Fibroblast of skin of left quadriceps (primary cell): ENCODE results near the gene FANCC.

Experiments
- DNase-seq, 2 experiments: peaks; one replicate each; pipeline ENCODE4 v3.0.0-alpha.2; 2013; ENCODE audit warnings: low read depth in 2 of 2

FANCC gene

DNA sequence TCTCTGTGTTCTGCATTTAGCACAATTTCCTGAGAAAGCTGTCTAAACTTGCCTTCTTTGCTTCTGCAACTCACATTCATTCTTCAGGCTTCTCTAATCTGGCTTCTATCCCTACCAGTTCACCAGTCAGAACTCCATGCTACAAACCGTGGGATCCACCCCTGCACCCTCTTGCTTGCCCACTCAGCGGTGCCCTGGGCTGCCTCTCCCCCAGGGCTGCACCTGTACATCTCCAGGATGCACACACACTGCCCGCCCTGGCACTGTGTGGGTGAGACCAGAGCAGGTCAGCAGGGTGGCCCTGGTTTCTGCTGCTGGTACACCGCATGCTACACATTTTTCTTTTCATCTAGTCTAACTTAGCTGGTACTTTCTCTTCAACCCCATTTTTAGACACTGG, 127.1 kb downstream of the FANCC start:
- no peak for DNase-seq

GRCh38 chr9:95189251-95190098, 128.0 kb downstream of the FANCC start:
- DNase-seq = no peak

- no peak for DNase-seq
These were observed 129.1 kb downstream of the FANCC start for GRCh38 chr9:95188459-95188858.

GRCh38 chr9:95185956-95186355, 131.6 kb downstream of the FANCC start:
- no peak for DNase-seq

DNA sequence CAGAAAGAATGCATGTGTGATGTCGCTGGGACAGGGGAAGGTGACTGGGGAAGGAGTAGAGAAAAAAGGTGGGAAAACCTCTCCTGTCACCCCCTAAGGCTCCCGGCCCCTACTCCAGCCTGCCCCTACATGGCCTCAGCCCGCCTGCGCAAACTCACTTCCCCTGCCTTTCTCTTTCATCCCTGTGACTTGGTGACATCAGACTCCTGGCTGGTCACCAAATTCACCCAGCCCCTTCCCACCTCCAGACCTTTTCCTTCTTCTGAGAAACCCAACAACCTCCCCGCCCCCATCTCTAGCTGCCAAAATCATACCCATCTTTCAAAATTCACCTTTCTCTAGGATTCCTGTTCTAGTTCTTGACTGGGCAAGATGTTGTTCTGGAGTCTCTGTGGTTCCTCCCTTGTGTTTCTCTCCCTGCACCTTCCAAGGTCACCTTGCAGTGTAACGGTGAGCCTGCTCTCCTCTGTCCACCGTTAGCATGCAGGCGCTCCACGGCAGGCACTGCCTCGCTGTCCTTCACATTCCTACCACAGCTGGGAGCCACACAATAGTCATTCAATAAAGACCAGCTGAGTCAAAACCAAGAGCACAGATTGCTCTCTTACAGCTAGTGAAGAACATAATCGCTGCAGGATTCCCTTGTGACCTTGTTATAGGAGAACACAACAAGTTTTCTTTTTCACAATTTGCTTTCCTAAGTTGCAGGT, 134.5 kb downstream of the FANCC start:
- DNase-seq = no peak

- DNase-seq = no peak
These were observed 135.7 kb downstream of the FANCC start for GRCh38 chr9:95181835-95182234.

DNA sequence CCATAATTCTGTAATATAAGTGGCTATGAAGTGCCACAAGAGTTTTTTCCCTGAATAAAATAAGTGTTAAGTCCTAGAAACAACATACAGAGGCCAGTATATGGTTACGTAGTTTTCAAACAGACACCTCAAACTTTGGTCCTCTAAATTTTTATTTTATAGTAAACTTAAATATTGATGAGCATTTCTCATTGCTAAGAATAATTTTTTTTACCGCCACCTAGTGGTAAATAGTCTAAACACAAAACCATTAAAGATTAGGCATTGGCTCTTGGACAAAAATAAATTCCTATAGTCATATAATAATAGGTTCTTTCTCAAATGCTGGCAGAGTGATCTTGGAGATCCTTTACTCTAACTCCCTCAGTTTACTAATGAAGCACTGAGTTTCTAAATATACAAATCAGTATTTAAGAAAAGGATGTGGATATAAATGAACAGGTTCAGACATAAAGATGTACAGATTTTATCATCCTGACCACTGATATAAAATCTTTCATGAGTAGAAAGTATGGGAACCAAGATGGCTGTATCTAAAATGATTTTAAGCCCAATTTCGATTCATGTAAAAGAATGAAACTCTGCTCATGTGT, 136.2 kb downstream of the FANCC start:
- no peak for DNase-seq

DNA sequence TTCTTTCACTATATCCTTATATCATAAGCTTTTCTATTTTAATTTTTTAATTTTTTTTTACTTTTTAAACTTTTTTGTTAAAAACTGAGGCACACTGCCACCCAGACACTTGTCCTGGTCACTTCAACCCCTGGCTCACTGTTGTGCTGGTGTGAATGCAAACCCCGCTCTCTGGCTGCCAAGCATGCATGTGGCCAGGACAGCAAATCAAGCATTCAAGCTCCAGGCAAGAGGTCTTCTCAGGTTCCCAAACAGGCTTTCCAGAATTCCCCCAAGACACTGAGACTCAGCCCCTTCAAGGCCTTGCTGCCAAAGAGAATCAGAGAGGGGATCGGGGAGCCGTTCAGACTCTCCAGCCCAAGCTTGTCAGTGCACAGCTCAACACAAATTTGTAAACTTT, 139.9 kb downstream of the FANCC start:
- no peak for DNase-seq

- no peak for DNase-seq
These were observed 140.7 kb downstream of the FANCC start for GRCh38 chr9:95176755-95177319.

- DNase-seq = no peak
These were observed 142.0 kb downstream of the FANCC start for GRCh38 chr9:95175523-95175922.

DNA sequence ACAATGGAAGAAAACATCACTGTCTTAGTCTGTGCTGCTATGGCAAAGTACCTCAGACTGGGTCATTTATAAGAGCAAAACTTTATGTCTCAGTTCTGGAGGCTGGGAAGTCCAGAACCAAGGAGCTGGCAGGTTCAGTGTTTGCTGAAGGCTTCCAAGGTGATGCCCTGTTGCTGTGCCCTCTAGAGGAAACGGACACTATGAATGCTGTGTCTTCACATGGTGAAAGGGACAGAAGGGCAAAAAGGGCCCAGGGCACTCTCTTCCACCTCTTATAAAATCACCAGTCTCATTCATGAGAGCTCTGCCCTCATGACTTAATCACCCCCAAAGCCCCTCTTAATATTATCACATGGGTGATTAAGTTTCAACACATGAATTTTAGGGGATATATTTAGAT, 143.5 kb downstream of the FANCC start:
- DNase-seq = no peak

GRCh38 chr9:95171596-95171995, 145.9 kb downstream of the FANCC start:
- DNase-seq = no peak

DNA sequence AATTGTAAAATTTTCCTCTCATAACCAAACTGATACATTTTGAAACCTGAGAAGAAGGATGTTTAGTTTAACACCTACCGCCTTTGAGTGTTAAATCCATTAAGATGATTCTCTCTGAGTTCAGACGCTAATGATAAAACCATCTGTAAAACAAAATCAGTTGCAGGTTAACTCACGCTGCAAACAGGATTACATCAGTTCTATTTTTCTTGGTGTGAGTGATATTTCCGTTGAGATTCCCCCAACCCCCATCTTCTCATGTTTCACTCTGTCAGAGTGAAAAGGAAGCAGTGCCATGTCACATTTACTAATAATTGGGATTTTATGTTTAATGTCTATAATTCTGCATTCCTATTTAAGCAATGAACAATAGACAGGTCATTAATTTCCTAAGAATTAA, 146.5 kb downstream of the FANCC start:
- peak in 1 of 2 experiments; percentile 36 for DNase-seq

- DNase-seq = peak; percentile 83
These were observed 149.5 kb downstream of the FANCC start for GRCh38 chr9:95167998-95168397.

GRCh38 chr9:95165004-95165403, 152.5 kb downstream of the FANCC start:
- DNase-seq = no peak

DNA sequence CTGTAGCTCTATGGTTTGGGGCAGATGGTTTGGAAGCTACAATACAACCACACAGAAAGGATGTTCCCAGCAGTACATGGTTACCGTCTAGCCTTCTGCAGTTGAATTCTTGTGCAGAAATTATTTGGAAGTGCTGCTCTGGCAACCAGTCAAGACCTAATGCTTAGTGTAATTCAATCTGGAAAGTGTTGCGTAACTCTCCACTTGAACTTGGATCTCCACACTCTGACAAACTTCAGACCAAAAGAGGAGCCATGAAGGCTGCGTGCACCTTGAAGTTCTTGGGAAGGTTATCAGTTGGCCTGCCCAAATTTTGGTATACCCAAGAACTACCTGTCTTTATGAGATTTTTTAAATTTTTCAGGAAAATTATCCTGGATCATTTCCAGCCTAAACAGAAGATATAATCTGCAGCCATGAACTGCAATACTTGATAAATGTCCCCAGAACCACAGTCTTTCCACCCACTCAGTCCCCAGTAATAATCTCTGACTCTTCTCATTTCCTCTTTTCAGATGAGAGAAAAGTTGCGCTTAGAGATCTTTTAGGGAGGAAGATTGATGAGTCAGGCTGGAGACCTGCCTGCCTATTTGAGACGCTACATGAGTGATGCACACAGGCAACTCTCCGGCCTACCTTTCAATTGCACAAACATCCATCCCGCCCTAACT, 159.9 kb downstream of the FANCC start:
- peak; percentile 91 to 92 for DNase-seq

DNA sequence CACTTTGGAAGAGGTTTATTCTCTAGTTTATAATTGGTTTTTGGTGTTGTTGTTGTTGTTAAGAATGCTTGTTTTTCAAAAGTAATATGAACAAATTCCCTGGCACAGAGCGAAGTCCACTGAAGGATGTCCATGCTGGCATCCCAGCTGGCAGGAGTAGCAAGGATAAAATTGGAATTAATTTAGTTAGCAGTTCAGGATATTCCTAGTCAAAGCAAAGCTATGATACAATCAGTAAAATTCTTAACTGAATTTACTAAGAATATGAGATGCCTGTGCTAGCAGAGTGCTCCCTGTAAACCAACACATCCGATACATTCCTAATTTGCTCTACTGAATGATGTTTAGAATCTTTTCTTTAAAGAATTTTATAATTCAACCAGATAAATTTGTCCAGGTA, 161.4 kb downstream of the FANCC start:
- DNase-seq = no peak

- DNase-seq = no peak
These were observed 162.3 kb downstream of the FANCC start for GRCh38 chr9:95155220-95155619.

GRCh38 chr9:95150903-95151302, 166.6 kb downstream of the FANCC start:
- no peak for DNase-seq

GRCh38 chr9:95148208-95148520, 169.3 kb downstream of the FANCC start:
- DNase-seq = no peak

- peak; percentile 63 to 70 for DNase-seq
These were observed 169.9 kb downstream of the FANCC start for GRCh38 chr9:95147452-95148207.
